ENCODE measurements around the gene RUNX1. TPM values are rescaled to one million over a fixed set of nuclear protein-coding genes. Genes with fewer than 3 reads are reported as not detected.

RUNX1 gene
- total and polyA plus RNA-seq, 2 of the 13 experiments (the other 11 are each of a cell fraction or from before 2014, with no cell fraction given): 5.4 to 6.4 TPM

- peak; percentile 70 for TF ChIP-seq ARID4A (CRISPR knock-in tag; IDR thresholded peaks at IDR 0.05; ENCODE audit: borderline replicate concordance)
- no peak for TF ChIP-seq SRY (CRISPR knock-in tag; IDR thresholded peaks at IDR 0.05)
- TF ChIP-seq YEATS4 (CRISPR knock-in tag; IDR thresholded peaks at IDR 0.05; ENCODE audit: borderline replicate concordance): peak; percentile 53; the same call in 1 of the 2 replicates
- 0 out of 2 replicates have a peak, but pooled peaks have one; percentile 31 for TF ChIP-seq ZMAT3 (CRISPR knock-in tag; conservative IDR thresholded peaks at IDR 0.05)
- TF ChIP-seq PAWR (CRISPR knock-in tag; IDR thresholded peaks at IDR 0.05; ENCODE audit: borderline replicate concordance): no peak
- TF ChIP-seq STAT5B (CRISPR knock-in tag; IDR thresholded peaks at IDR 0.05): no peak
- TF ChIP-seq ZNF7 (CRISPR knock-in tag; IDR thresholded peaks at IDR 0.05): no peak
- no peak for TF ChIP-seq MED8 (CRISPR knock-in tag; IDR thresholded peaks at IDR 0.05; ENCODE audit: insufficient replicate concordance)
- no peak for TF ChIP-seq HOXA9 (CRISPR knock-in tag; IDR thresholded peaks at IDR 0.05; ENCODE audit: borderline replicate concordance)
- TF ChIP-seq ETS1 (CRISPR knock-in tag; IDR thresholded peaks at IDR 0.05): no peak
- no peak; the same call in 1 of the 2 replicates for TF ChIP-seq ZC3H4 (CRISPR knock-in tag; IDR thresholded peaks at IDR 0.05; ENCODE audit: borderline replicate concordance)
- TF ChIP-seq SRSF9 (IDR thresholded peaks at IDR 0.05; ENCODE audit: borderline replicate concordance, insufficient read depth, low read depth, low read length, poor library complexity, severe bottlenecking): no peak
- no peak for TF ChIP-seq NR2F2 (IDR thresholded peaks at IDR 0.05; ENCODE audit: borderline replicate concordance, low read depth)
- TF ChIP-seq POLR2A (IDR thresholded peaks at IDR 0.05; ENCODE audit: insufficient read depth in 1 of 2, low read depth in 2 of 2, low read length in 2 of 2): no peak
- TF ChIP-seq SIN3B (IDR thresholded peaks at IDR 0.05; ENCODE audit: low read length): no peak
- TF ChIP-seq ISX (CRISPR knock-in tag; conservative IDR thresholded peaks at IDR 0.05): no peak
- no peak for TF ChIP-seq E2F1 (CRISPR knock-in tag; IDR thresholded peaks at IDR 0.05)
- no peak for TF ChIP-seq ZNF160 (CRISPR knock-in tag; IDR thresholded peaks at IDR 0.05)
- TF ChIP-seq FLYWCH1 (CRISPR knock-in tag; IDR thresholded peaks at IDR 0.05): no peak
- no peak for TF ChIP-seq DNMT1 (CRISPR knock-in tag; IDR thresholded peaks at IDR 0.05)
- TF ChIP-seq NFATC3 (CRISPR knock-in tag; IDR thresholded peaks at IDR 0.05): no peak
- TF ChIP-seq ZNF253 (CRISPR knock-in tag; IDR thresholded peaks at IDR 0.05; ENCODE audit: borderline replicate concordance): no peak
These were observed 162.6 kb downstream of the RUNX1 start (continued) for GRCh38 chr21:34886240-34887104.

Measured in HepG2 (cell line).